ENCODE data around the gene MYO10. TPM values are rescaled to one million over a fixed set of nuclear protein-coding genes. Genes with fewer than 3 reads are reported as not detected.

Gene MYO10
- total and polyA plus RNA-seq, 2 of the 8 experiments (the other 6 are each of a cell fraction or from before 2014, with no cell fraction given): 21.5 to 107 TPM

DNA sequence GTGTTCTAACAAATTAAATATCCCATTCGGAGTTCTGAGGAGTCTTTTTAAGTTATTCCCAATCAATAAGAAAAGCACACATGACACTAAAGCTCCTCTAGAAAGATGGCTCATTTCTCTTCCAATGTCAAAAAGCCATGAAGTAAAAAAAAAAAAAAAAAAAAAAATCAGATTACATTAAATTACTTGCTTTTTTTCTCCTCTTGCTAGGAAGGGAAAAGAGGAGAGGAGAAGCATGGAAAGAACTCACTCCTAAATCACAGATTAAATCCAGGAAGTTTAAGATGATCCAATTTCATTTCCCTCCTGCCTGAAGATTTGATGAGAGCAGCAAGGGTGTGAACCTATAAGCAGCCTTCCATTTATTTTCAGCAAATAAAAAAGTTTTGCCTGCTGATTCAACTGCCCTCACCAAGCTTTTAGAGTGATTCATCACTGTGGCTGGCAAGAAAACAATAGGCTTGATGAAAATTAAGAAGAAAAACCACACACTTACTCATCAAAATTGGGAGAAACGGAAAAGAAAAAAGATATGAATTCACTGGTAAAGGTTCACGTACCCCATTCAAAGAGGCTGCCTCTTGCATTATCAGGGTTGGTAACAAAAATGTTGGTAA lies 19.7 kb downstream of the MYO10 start:
- no peak overlapping the region for H3K4me2 ChIP-seq (ENCODE audit: insufficient read depth in 1 of 2, low read depth in 2 of 2, low read length in 2 of 2)
- H3K27me3 ChIP-seq (replicated peaks in 1 of 4; ENCODE audit: control insufficient read depth in 3 of 4, extremely low read depth in 1 of 4, insufficient read depth in 3 of 4, low read length in 3 of 4): no peaks in the 10 kb centered on the region
- no peak overlapping the region for H2BK120ac ChIP-seq (replicated peaks; ENCODE audit: low read depth, low read length)
- peaks cover 13% of the 10 kb centered on the region for H3K79me1 ChIP-seq (ENCODE audit: low read depth, low read length)
- H4K5ac ChIP-seq (ENCODE audit: insufficient read length, low read depth, low read length): no peak overlapping the region
- peaks cover 0 to 80% of the 10 kb centered on the region in 2 experiments; a peak in 3 of 4 replicates for H3K79me2 ChIP-seq (ENCODE audit: control insufficient read depth in 1 of 2, insufficient read depth in 2 of 2, low read length in 2 of 2)
- no peaks in the 10 kb centered on the region for H3K9me3 ChIP-seq (ENCODE audit: insufficient read depth in 2 of 2, low read depth in 1 of 2, low read length in 1 of 2)
- H3K23me2 ChIP-seq (ENCODE audit: low read depth, low read length): no peaks in the 10 kb centered on the region; the same call in 1 of the 2 replicates
- H3K9ac ChIP-seq (replicated peaks in 1 of 4; ENCODE audit: extremely low read depth in 1 of 4, low read depth in 3 of 4, low read length in 3 of 4): no peak overlapping the region
- H3K27ac ChIP-seq (ENCODE audit: low read depth, low read length): no peak overlapping the region
- H4K91ac ChIP-seq (replicated peaks; ENCODE audit: insufficient read length, low read length): no peak overlapping the region
- FAIRE-seq (no peak), DNase-seq (ENCODE audit: low read depth in 1 of 2, low spot score in 2 of 2) (no peak)
- H2BK20ac ChIP-seq (ENCODE audit: low read length): no peak overlapping the region
- H3K4me3 ChIP-seq (ENCODE audit: extremely low read depth in 1 of 4, insufficient read depth in 2 of 4, low read depth in 3 of 4, low read length in 4 of 4): no peak overlapping the region
- WGBS, 2 experiments (ENCODE audit: extremely low coverage in 1 of 2, insufficient coverage in 1 of 2, insufficient read length in 1 of 2, insufficient replicate concordance in 2 of 2, low coverage in 1 of 2, low lambda C conversion rate in 2 of 2, missing lambda C conversion rate in 1 of 2): 82% methylated on average over 3 of the region's 3 CpGs; no CpG with 5 or more reads in 1 of the 2 experiments
- TF ChIP-seq CBX5 (IDR thresholded peaks at IDR 0.05; ENCODE audit: low read depth, low read length) (no peak), RAD21 (IDR thresholded peaks at IDR 0.05 in 1 of 2, conservative IDR thresholded peaks at IDR 0.05 in 1 of 2; ENCODE audit: low read depth in 2 of 2, low read length in 2 of 2) (no peak), CBX8 (IDR thresholded peaks at IDR 0.05; ENCODE audit: borderline replicate concordance, low read depth, low read length) (no peak), POU5F1 (IDR thresholded peaks at IDR 0.05; ENCODE audit: low read depth, low read length) (no peak), EGR1 (IDR thresholded peaks at IDR 0.05; ENCODE audit: borderline replicate concordance, low read depth, low read length) (no peak), TAF7 (optimal IDR thresholded peaks at IDR 0.05; ENCODE audit: borderline replicate concordance, low read depth, low read length) (no peak), POLR2AphosphoS5 (IDR thresholded peaks at IDR 0.05; ENCODE audit: low read depth, low read length) (no peak)
- TF ChIP-seq, protein P1, sequence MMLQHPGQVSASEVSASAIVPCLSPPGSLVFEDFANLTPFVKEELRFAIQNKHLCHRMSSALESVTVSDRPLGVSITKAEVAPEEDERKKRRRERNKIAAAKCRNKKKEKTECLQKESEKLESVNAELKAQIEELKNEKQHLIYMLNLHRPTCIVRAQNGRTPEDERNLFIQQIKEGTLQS (IDR thresholded peaks at IDR 0.05; ENCODE audit: insufficient read depth, low read depth, low read length): no peak
- TF ChIP-seq, protein P2, sequence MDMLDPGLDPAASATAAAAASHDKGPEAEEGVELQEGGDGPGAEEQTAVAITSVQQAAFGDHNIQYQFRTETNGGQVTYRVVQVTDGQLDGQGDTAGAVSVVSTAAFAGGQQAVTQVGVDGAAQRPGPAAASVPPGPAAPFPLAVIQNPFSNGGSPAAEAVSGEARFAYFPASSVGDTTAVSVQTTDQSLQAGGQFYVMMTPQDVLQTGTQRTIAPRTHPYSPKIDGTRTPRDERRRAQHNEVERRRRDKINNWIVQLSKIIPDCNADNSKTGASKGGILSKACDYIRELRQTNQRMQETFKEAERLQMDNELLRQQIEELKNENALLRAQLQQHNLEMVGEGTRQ (IDR thresholded peaks at IDR 0.05; ENCODE audit: low read length): no peak
- no peak overlapping the region for H3K18ac ChIP-seq (ENCODE audit: extremely low read depth, low read length)
- H2AFZ ChIP-seq (ENCODE audit: low read length): no peak overlapping the region
- no peak overlapping the region for H2AK5ac ChIP-seq (ENCODE audit: low read depth, low read length)
- no peaks in the 10 kb centered on the region for H3K36me3 ChIP-seq (ENCODE audit: control insufficient read depth in 2 of 4, insufficient read depth in 4 of 4, low read length in 3 of 4)
- CTCF ChIA-PET (ENCODE audit: partially characterized antibody): interaction anchor here (0.7 to 1.2 kb wide), 3 partner anchors 16 to 274 kb away, joined by 3 read pairs; no protein-coding TSS in a partner anchor
- no peak overlapping the region for H2BK5ac ChIP-seq (ENCODE audit: low read depth, low read length)
- H3K4me1 ChIP-seq (replicated peaks in 1 of 4; ENCODE audit: control insufficient read depth in 3 of 4, insufficient read depth in 4 of 4, low read length in 3 of 4): peaks cover 0 to 2% (median 0%) of the 10 kb centered on the region in 4 experiments; a peak in 1 of 7 replicates
- H2BK12ac ChIP-seq (ENCODE audit: low read depth, low read length): no peak overlapping the region
- POLR2A ChIA-PET (ENCODE audit: partially characterized antibody): no interaction called here
- H4K8ac ChIP-seq (ENCODE audit: extremely low read depth, insufficient read depth, low read length): no peak overlapping the region
- H2BK15ac ChIP-seq (ENCODE audit: low read length): no peak overlapping the region
- H3K14ac ChIP-seq (ENCODE audit: insufficient read length): no peak overlapping the region
- H4K20me1 ChIP-seq (replicated peaks in 1 of 2; ENCODE audit: control insufficient read depth in 1 of 2, insufficient read depth in 2 of 2, low read length in 2 of 2): peaks cover 2% of the 10 kb centered on the region in 2 experiments
- no peak overlapping the region for H3K4ac ChIP-seq (replicated peaks; ENCODE audit: insufficient read length, low read depth, low read length)
- H3K56ac ChIP-seq (replicated peaks; ENCODE audit: insufficient read length, low read depth, low read length): no peak overlapping the region
- H3K23ac ChIP-seq (ENCODE audit: insufficient read length): no peak overlapping the region
